Panc1 (cell line): ENCODE measurements around the gene FAIM. TPM values are rescaled to one million over a fixed set of nuclear protein-coding genes. Genes with fewer than 3 reads are reported as not detected.
A peak's percentile ranks its signal among the peaks of the same experiment; 100 is the strongest.
"Not testable (repeated sequence)": the region's sequence is repeated elsewhere in the genome, so short reads cannot be mapped to it uniquely, and the experiment has no call there.

Experiments used
- ATAC-seq: fragments of 200-7000 bp; cut with Tn5 transposase; 2 replicates; pipeline ENCODE4 v1.9.1; 2020; ENCODE audit warnings: mild to moderate bottlenecking, moderate library complexity
- BruUV-seq: library from RNA; stranded (reverse); fragments of 400-500 nt; replicated peaks from 2 replicates; lab custom pipeline; 2021; lab: Mats Ljungman, UMichigan
- CTCF ChIA-PET: fragments of 300-600 bp; sonication (Branson Sonifier 250); formaldehyde crosslinking; loops from one replicate; lab custom pipeline; 2022; ENCODE audit warnings: antibody characterized with exemption; lab: Charles Lee
- POLR2A ChIA-PET: fragments of 300-600 bp; sonication (Branson Sonifier 250); formaldehyde crosslinking; loops from one replicate; lab custom pipeline; 2022; ENCODE audit warnings: antibody characterized with exemption; lab: Charles Lee
- DNase-seq: peaks from one replicate; pipeline ENCODE4 v3.0.0-alpha.2; 2010; ENCODE audit warnings: low read depth, low spot score
- H3K27ac ChIP-seq: 2 replicates; pipeline ENCODE4 v1.5.1; 2011; ENCODE audit warnings: mild to moderate bottlenecking, low read length, inconsistent platforms
- H3K27me3 ChIP-seq: fragments of 200-500 bp; sonication (Bioruptor generic); 2 replicates; pipeline ENCODE4 v1.6.0; 2014; ENCODE audit warnings: low read length, inconsistent platforms; ENCODE audit not compliant: control insufficient read depth, insufficient read depth
- H3K36me3 ChIP-seq: fragments of 200-500 bp; sonication (Bioruptor generic); 2 replicates; pipeline ENCODE4 v1.5.1; 2014; ENCODE audit warnings: inconsistent platforms, mild to moderate bottlenecking, low read length, moderate library complexity; ENCODE audit not compliant: control insufficient read depth, insufficient read depth
- H3K4me1 ChIP-seq: 2 replicates; pipeline ENCODE4 v1.5.1; 2011; ENCODE audit warnings: inconsistent platforms, mild to moderate bottlenecking, low read length, moderate library complexity; ENCODE audit not compliant: control insufficient read depth, insufficient read depth
- H3K4me3 ChIP-seq, 2 experiments: 2 replicates each; pipeline ENCODE4 v1.5.1; 2011 to 2012; ENCODE audit warnings: low read depth in 2 of 2, low read length in 2 of 2, mild to moderate bottlenecking in 2 of 2, inconsistent platforms in 1 of 2, moderate library complexity in 1 of 2
- H3K9me3 ChIP-seq: fragments of 200-500 bp; sonication (Bioruptor generic); 2 replicates; pipeline ENCODE4 v1.5.1; 2014; ENCODE audit warnings: low read depth, mild to moderate bottlenecking, inconsistent platforms, low read length, moderate library complexity; ENCODE audit not compliant: control insufficient read depth, insufficient read depth
- POLR2AphosphoS5 ChIP-seq: IDR thresholded peaks from 2 replicates; pipeline ENCODE4 v1.6.1; 2012; ENCODE audit warnings: mild to moderate bottlenecking, low read depth, low read length, moderate library complexity
- SIN3A ChIP-seq: IDR thresholded peaks from 2 replicates; pipeline ENCODE4 v1.6.1; 2012; ENCODE audit warnings: low read depth, mild to moderate bottlenecking, low read length, moderate library complexity, borderline replicate concordance; ENCODE audit not compliant: insufficient read depth
- TCF7L2 ChIP-seq: IDR thresholded peaks from 2 replicates; pipeline ENCODE4 v1.6.1; 2011; ENCODE audit warnings: mild to moderate bottlenecking, low read depth, low read length, inconsistent platforms
- in situ Hi-C: cut with HindIII; loops from 2 replicates; pipeline ENCODE4 v1.10.0; 2016; ENCODE audit warnings: low sequenced_read_pairs, low pct_unique_long_range_greater_than_20kb
- intact Hi-C: fragments of 100-400 bp; cut with micrococcal nuclease; formaldehyde crosslinking; loops from one replicate; pipeline ENCODE4 v1.10.0; 2022; ENCODE audit not compliant: unreplicated experiment
- total RNA-seq: library from RNA; stranded (reverse); gene quantifications from one replicate; pipeline ENCODE4 v1.2.1, GENCODE V29; 2021; ENCODE audit not compliant: unreplicated experiment
- TF ChIP-seq, protein P1 (sequence below), 2 experiments: IDR thresholded peaks; 2 replicates each; pipeline ENCODE4 v1.6.1; 2011 to 2012; ENCODE audit warnings: low read depth in 2 of 2, control low read depth in 1 of 2, low read length in 1 of 2, mild to moderate bottlenecking in 1 of 2, moderate library complexity in 1 of 2; ENCODE audit not compliant: insufficient read depth in 1 of 2
- TF ChIP-seq, protein P2 (sequence below): fragments of 450-650 bp; IDR thresholded peaks from 2 replicates; pipeline ENCODE4 v1.5.1; 2017; ENCODE audit warnings: mild to moderate bottlenecking

The FAIM gene
- total RNA-seq, 1 experiment from 2014 or later = 18.8 TPM

DNA sequence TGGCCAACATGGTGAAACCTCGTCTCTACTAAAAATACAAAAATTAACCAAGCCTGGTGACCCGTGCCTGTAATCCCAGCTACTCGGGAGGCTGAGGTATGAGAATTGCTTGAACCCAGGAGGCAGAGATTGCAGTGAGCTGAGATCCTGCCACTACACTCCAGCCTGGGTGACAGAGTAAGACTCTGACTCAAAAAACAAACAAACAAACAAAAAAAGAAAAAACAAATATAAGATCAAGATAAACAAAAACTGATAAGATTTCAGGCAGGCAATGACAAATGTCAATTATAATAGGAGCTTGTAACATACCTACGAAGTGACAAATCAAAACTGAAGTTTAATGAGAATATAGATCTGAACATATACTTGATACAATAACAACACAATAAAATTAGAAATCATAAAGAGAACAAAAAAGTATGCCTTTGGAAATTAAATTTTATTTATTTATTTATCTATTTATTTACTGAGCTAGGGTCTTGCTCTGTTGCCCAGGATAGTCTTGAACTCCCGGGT lies 70.4 kb downstream of the FAIM start:
- in situ Hi-C loops = no loop called here

DNA sequence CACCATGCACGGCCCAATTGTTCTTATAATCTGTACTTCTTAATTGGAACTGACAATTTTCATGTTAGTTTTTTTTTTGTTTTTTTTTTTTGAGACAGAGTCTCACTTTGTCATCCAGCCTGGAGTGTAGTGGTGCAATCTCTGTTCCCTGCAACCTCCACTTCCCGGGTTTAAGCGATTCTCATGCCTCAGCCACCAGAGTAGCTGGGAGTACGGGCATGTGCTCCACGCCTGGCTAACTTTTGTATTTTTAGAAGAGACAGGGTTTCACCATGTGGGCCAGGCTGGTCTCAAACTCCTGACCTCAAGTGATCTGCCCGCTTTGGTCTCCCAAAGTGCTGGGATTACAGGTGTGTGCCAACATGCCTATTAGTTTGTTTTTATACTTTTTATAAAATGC lies 72.4 kb downstream of the FAIM start:
- BruUV-seq, CTCF ChIA-PET, POLR2A ChIA-PET, intact Hi-C loops, ATAC-seq, H3K27me3 ChIP-seq, H3K36me3 ChIP-seq, in situ Hi-C loops, DNase-seq, H3K9me3 ChIP-seq, H3K4me3 ChIP-seq: not testable (repeated sequence)
- Histone ChIP-seq H3K4me1 (peaks cover 30% of the 10 kb centered on the region; the same call in 1 of the 2 replicates), H3K27ac (peak overlapping the region; percentile 62; the same call in 1 of the 2 replicates)

More for the DNA sequence above, 70.4 kb downstream of the FAIM start:
- Histone ChIP-seq H3K27ac (peak overlapping the region; percentile 54), H3K36me3 (peaks cover 4% of the 10 kb centered on the region), H3K27me3 (no peaks in the 10 kb centered on the region), H3K9me3 (peaks cover 16% of the 10 kb centered on the region), H3K4me3 (no peak overlapping the region), H3K4me1 (peaks cover 28% of the 10 kb centered on the region; the same call in 1 of the 2 replicates)
- TF ChIP-seq, protein P1, sequence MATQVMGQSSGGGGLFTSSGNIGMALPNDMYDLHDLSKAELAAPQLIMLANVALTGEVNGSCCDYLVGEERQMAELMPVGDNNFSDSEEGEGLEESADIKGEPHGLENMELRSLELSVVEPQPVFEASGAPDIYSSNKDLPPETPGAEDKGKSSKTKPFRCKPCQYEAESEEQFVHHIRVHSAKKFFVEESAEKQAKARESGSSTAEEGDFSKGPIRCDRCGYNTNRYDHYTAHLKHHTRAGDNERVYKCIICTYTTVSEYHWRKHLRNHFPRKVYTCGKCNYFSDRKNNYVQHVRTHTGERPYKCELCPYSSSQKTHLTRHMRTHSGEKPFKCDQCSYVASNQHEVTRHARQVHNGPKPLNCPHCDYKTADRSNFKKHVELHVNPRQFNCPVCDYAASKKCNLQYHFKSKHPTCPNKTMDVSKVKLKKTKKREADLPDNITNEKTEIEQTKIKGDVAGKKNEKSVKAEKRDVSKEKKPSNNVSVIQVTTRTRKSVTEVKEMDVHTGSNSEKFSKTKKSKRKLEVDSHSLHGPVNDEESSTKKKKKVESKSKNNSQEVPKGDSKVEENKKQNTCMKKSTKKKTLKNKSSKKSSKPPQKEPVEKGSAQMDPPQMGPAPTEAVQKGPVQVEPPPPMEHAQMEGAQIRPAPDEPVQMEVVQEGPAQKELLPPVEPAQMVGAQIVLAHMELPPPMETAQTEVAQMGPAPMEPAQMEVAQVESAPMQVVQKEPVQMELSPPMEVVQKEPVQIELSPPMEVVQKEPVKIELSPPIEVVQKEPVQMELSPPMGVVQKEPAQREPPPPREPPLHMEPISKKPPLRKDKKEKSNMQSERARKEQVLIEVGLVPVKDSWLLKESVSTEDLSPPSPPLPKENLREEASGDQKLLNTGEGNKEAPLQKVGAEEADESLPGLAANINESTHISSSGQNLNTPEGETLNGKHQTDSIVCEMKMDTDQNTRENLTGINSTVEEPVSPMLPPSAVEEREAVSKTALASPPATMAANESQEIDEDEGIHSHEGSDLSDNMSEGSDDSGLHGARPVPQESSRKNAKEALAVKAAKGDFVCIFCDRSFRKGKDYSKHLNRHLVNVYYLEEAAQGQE (IDR thresholded peaks at IDR 0.05; ENCODE audit: insufficient read depth in 1 of 2, low read depth in 2 of 2, low read length in 1 of 2) = no peak; a peak in 1 of 4 replicates
- no peak for TF ChIP-seq SIN3A
- TF ChIP-seq, protein P2, sequence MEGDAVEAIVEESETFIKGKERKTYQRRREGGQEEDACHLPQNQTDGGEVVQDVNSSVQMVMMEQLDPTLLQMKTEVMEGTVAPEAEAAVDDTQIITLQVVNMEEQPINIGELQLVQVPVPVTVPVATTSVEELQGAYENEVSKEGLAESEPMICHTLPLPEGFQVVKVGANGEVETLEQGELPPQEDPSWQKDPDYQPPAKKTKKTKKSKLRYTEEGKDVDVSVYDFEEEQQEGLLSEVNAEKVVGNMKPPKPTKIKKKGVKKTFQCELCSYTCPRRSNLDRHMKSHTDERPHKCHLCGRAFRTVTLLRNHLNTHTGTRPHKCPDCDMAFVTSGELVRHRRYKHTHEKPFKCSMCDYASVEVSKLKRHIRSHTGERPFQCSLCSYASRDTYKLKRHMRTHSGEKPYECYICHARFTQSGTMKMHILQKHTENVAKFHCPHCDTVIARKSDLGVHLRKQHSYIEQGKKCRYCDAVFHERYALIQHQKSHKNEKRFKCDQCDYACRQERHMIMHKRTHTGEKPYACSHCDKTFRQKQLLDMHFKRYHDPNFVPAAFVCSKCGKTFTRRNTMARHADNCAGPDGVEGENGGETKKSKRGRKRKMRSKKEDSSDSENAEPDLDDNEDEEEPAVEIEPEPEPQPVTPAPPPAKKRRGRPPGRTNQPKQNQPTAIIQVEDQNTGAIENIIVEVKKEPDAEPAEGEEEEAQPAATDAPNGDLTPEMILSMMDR = no peak
- peak; percentile 81 for TF ChIP-seq TCF7L2
- peak; percentile 77; the same call in 1 of the 2 replicates for TF ChIP-seq POLR2AphosphoS5
- BruUV-seq = no TSS peak
- no peak for DNase-seq
- CTCF ChIA-PET = interaction anchor here (1.7 kb wide), 1 partner anchor 236 kb away, joined by 10 read pairs; no protein-coding TSS in a partner anchor
- peak; percentile 87 for ATAC-seq
- intact Hi-C loops = no loop called here
- POLR2A ChIA-PET = interaction anchor here (0.6 kb wide), 1 partner anchor 85 kb away, joined by 3 read pairs; the partner anchor contains the start of gene CEP70
